ENCODE results near the gene RHBDF2.

GRCh38 chr17:76521262-76521661 lies 20.0 kb upstream of the RHBDF2 start:
- TF ChIP-seq EZH2 (IDR thresholded peaks at IDR 0.05; ENCODE audit: low read length) = no peak
- TF ChIP-seq CTCF (optimal IDR thresholded peaks at IDR 0.05 in 1 of 3, IDR thresholded peaks at IDR 0.05 in 1 of 3, conservative IDR thresholded peaks at IDR 0.05 in 1 of 3; ENCODE audit: extremely low read depth in 1 of 3, insufficient read depth in 2 of 3, low read length in 3 of 3) = no peak

Data from keratinocyte (primary cell).